ENCODE data around the gene OPCML. TPM values are rescaled to one million over a fixed set of nuclear protein-coding genes. Genes with fewer than 3 reads are reported as not detected.

Gene OPCML
- total RNA-seq, 1 experiment from 2014 or later = not detected

DNA sequence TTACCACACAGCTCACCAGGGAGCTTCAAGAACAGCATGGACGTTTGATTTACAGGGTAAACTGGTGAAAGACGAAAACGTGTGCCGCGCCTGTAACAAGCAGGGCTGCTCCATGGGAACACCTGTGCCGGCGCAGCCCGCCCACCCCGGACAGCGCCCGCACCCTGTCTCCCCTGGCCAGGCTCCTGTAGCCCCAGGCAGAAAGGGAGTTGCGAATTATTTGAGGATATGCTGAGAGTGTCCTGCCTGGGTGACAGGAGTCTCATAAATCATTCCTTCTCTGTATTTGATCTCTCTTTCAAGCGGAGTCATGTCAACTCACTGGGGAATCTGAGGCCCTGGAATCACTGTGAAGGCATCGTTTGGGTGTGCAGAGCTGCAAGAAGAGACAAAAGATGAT lies 804.3 kb downstream of the OPCML start:
- ChIA-PET CTCF (no interaction called here), POLR2A (ENCODE audit: unreplicated experiment) (no interaction called here)
- no TSS peak for BruUV-seq (replicated peaks)
- no peaks in the 10 kb centered on the region for H3K4me1 ChIP-seq (ENCODE audit: insufficient read depth, low read length)
- TF ChIP-seq EZH2 (IDR thresholded peaks at IDR 0.05; ENCODE audit: low read length, unreplicated experiment) (no peak), EZH2phosphoT487 (IDR thresholded peaks at IDR 0.05; ENCODE audit: borderline replicate concordance, low read length) (no peak)
- TF ChIP-seq, protein P1, sequence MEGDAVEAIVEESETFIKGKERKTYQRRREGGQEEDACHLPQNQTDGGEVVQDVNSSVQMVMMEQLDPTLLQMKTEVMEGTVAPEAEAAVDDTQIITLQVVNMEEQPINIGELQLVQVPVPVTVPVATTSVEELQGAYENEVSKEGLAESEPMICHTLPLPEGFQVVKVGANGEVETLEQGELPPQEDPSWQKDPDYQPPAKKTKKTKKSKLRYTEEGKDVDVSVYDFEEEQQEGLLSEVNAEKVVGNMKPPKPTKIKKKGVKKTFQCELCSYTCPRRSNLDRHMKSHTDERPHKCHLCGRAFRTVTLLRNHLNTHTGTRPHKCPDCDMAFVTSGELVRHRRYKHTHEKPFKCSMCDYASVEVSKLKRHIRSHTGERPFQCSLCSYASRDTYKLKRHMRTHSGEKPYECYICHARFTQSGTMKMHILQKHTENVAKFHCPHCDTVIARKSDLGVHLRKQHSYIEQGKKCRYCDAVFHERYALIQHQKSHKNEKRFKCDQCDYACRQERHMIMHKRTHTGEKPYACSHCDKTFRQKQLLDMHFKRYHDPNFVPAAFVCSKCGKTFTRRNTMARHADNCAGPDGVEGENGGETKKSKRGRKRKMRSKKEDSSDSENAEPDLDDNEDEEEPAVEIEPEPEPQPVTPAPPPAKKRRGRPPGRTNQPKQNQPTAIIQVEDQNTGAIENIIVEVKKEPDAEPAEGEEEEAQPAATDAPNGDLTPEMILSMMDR (conservative IDR thresholded peaks at IDR 0.05; ENCODE audit: low read depth, low read length) = no peak
- H3K27me3 ChIP-seq (ENCODE audit: low read length) = no peaks in the 10 kb centered on the region
- no peaks in the 10 kb centered on the region for H3F3A ChIP-seq (ENCODE audit: low read length, unreplicated experiment)
- no peak overlapping the region for H2AFZ ChIP-seq (ENCODE audit: low read length)
- H3K27ac ChIP-seq (ENCODE audit: low read length) = no peak overlapping the region
- intact Hi-C loops (cut with micrococcal nuclease) = no loop called here
- H3K4me3 ChIP-seq (ENCODE audit: low read length) = no peak overlapping the region
- ATAC-seq (no peak), DNase-seq (no peak)
- peaks cover 54% of the 10 kb centered on the region for H3K9me3 ChIP-seq (ENCODE audit: low read length)
- no peaks in the 10 kb centered on the region for H4K20me1 ChIP-seq (ENCODE audit: low read length)
- no peak overlapping the region for H3K9ac ChIP-seq (ENCODE audit: low read length)
- H3K4me2 ChIP-seq (ENCODE audit: low read length) = no peak overlapping the region
- H3K36me3 ChIP-seq (ENCODE audit: low read depth, low read length) = no peaks in the 10 kb centered on the region
- no peaks in the 10 kb centered on the region for H3K79me2 ChIP-seq (ENCODE audit: low read length)
- H3K9me2 ChIP-seq (replicated peaks; ENCODE audit: low read length) = no peaks in the 10 kb centered on the region

DNA sequence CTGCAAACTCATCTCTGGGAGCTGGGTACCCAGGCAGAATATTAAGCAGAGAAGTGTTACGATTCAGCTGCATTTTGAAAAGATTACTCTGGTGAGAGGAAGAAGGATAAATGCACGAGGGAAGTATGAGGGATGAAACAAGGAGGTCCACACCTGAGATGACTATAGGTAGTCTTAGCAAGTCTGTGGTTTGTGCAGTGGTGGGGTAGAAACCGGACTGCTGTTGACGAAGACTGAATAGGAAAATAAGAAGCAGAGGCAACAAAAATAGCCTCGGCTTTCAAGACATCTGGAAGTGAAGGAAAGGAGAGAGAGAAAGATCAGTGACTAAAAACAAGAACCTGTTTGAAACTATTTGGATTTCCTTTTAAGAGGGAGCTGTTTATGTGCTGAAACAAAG lies 810.8 kb downstream of the OPCML start:
- peaks cover 20% of the 10 kb centered on the region; the same call in 1 of the 2 replicates for H3K9me3 ChIP-seq (ENCODE audit: low read length)
- no peaks in the 10 kb centered on the region for H4K20me1 ChIP-seq (ENCODE audit: low read length)
- no peaks in the 10 kb centered on the region for H3K79me2 ChIP-seq (ENCODE audit: low read length)
- intact Hi-C loops (cut with micrococcal nuclease) = no loop called here
- no TSS peak for BruUV-seq (replicated peaks)
- TF ChIP-seq, protein P1 (conservative IDR thresholded peaks at IDR 0.05; ENCODE audit: low read depth, low read length) = no peak
- TF ChIP-seq EZH2phosphoT487 (IDR thresholded peaks at IDR 0.05; ENCODE audit: borderline replicate concordance, low read length) (no peak), EZH2 (IDR thresholded peaks at IDR 0.05; ENCODE audit: low read length, unreplicated experiment) (no peak)
- ChIA-PET CTCF (no interaction called here), POLR2A (ENCODE audit: unreplicated experiment) (no interaction called here)
- no peak overlapping the region for H3K4me3 ChIP-seq (ENCODE audit: low read length)
- H3K4me1 ChIP-seq (ENCODE audit: insufficient read depth, low read length) = no peaks in the 10 kb centered on the region
- no peaks in the 10 kb centered on the region for H3F3A ChIP-seq (ENCODE audit: low read length, unreplicated experiment)
- no peaks in the 10 kb centered on the region for H3K27me3 ChIP-seq (ENCODE audit: low read length)
- H3K9me2 ChIP-seq (replicated peaks; ENCODE audit: low read length) = no peaks in the 10 kb centered on the region
- H3K27ac ChIP-seq (ENCODE audit: low read length) = no peak overlapping the region
- no peak overlapping the region for H3K9ac ChIP-seq (ENCODE audit: low read length)
- ATAC-seq (no peak), DNase-seq (no peak)
- no peak overlapping the region for H2AFZ ChIP-seq (ENCODE audit: low read length)
- no peak overlapping the region for H3K4me2 ChIP-seq (ENCODE audit: low read length)
- H3K36me3 ChIP-seq (ENCODE audit: low read depth, low read length) = no peaks in the 10 kb centered on the region

DNA sequence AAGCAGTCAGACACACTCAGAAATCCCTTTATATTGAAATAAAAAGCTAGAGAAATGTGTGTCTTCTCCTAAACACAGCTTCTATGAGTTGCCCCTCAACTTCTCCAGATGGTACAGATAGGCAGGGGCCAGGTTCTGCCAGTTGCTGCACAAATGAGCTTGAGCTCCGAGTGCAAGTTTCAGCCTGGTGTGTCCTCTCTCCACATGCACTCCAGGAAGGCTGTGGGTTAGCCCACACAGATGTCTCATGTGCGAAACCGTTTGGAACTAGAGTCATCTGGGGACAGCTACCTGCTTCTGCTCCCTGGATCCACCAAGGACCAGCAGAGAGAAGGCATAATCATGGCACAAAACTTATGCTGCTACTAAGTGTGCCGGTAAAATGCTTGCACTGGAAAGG lies 812.6 kb downstream of the OPCML start:
- BruUV-seq (replicated peaks) = no TSS peak
- ATAC-seq (no peak), DNase-seq (no peak)
- intact Hi-C loops (cut with micrococcal nuclease) = no loop called here
- POLR2A ChIA-PET (ENCODE audit: unreplicated experiment) = no interaction called here
- no peak overlapping the region for H3K4me3 ChIP-seq (ENCODE audit: low read length)
- H3F3A ChIP-seq (ENCODE audit: low read length, unreplicated experiment) = no peaks in the 10 kb centered on the region
- H3K27ac ChIP-seq (ENCODE audit: low read length) = no peak overlapping the region
- no peak overlapping the region for H3K9ac ChIP-seq (ENCODE audit: low read length)
- no peak overlapping the region for H3K4me2 ChIP-seq (ENCODE audit: low read length)
- H3K27me3 ChIP-seq (ENCODE audit: low read length) = no peaks in the 10 kb centered on the region
- TF ChIP-seq EZH2phosphoT487 (IDR thresholded peaks at IDR 0.05; ENCODE audit: borderline replicate concordance, low read length) (no peak), EZH2 (IDR thresholded peaks at IDR 0.05; ENCODE audit: low read length, unreplicated experiment) (no peak)
- TF ChIP-seq, protein P1 (conservative IDR thresholded peaks at IDR 0.05; ENCODE audit: low read depth, low read length) = no peak
- CTCF ChIA-PET = no interaction called here
- no peaks in the 10 kb centered on the region for H3K36me3 ChIP-seq (ENCODE audit: low read depth, low read length)
- no peak overlapping the region for H2AFZ ChIP-seq (ENCODE audit: low read length)
- no peaks in the 10 kb centered on the region for H4K20me1 ChIP-seq (ENCODE audit: low read length)
- no peaks in the 10 kb centered on the region for H3K4me1 ChIP-seq (ENCODE audit: insufficient read depth, low read length)
- H3K9me2 ChIP-seq (replicated peaks; ENCODE audit: low read length) = no peaks in the 10 kb centered on the region
- H3K9me3 ChIP-seq (ENCODE audit: low read length) = 0 out of 2 replicates have a peak, but pooled peaks cover 18% of the 10 kb centered on the region
- no peaks in the 10 kb centered on the region for H3K79me2 ChIP-seq (ENCODE audit: low read length)

Measured in PC-3 (cell line).